DMS53 treated with DMSO at 0.1 percent for 48 hours (cell line): Measurements from ENCODE around the gene STXBP2.

Experiments
- DNase-seq: peaks from one replicate; lab custom pipeline; 2025; ENCODE audit not compliant: unreplicated experiment; lab: John Stamatoyannopoulos, UW

STXBP2 gene

DNA sequence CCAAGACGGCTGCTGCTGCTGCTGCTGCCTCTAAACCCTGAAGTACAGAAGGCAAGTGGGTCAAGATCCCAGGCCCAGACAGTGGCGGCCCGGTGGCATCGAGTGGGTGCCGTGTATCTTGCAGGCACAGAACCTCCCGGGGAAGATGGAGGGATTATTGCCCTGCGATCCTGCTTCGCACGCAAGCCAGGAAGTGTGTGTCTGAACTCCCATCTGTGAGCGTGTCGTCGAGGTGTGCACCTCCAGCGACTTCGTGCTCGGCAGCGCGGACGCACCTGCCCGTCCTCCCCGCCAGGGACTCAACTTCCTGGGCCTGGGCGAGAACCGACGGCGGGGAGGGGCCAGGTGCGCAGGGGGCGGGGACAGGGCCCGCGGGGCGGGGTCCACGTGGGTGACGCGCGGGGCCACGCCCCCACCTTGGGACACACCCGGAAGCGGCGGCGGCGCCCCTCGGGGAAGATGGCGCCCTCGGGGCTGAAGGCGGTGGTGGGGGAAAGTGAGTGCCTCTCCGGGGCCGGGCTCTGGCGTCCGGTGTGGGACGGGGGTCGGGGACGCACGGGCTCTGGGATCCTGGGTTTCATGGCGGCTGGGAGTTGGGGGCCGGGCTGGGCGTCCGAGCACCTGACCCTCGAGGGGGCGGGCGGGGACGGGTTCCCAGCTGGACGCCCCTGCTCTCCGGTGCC lies at the start of gene STXBP2:
STXBP2 (plus strand) TSS at position 420 of the 683 bp plus-strand sequence; CDS start at position 460, 40 bp downstream.
- DNase-seq, result peak; percentile 42

DNA sequence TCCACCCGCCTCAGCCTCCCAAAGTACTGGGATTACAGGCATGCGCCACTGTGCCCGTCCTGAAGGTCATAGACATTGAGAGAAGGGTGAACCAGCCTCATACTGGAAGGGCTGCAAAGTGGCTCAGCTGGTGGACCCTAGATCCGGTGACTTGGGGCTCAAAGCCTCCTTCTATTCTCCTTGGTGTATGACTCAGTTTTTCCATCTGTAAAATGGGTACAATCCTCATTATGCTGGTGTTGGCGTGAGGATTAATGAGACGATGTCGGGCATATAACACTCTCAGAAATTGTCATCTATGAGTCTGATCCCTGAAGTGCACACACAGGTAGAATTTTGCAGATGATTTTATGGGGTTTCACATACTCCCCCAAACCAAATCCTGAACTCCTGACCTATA lies 47.1 kb upstream of the STXBP2 start:
- DNase-seq, result no peak

DNA sequence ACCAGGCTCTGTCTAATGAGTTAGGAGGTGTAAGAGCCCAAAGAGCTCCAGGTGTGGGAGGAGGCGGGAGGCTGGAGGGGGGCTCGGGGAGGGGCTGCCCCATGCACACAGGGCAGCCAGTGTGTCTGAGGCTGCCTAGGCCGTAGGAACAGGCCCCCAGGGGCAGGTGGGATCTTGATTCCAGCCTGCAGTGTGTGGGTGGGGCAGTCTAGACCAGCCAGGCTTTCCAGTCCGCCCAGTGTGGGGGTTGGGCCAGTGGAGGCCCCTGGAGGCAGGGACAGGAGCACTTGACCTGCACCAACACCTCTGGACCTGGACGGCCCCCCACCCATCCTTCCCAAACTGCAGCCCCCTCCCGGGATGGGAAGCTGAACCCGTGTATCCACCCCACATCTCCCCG lies 46.7 kb upstream of the STXBP2 start:
- DNase-seq, result no peak

DNA sequence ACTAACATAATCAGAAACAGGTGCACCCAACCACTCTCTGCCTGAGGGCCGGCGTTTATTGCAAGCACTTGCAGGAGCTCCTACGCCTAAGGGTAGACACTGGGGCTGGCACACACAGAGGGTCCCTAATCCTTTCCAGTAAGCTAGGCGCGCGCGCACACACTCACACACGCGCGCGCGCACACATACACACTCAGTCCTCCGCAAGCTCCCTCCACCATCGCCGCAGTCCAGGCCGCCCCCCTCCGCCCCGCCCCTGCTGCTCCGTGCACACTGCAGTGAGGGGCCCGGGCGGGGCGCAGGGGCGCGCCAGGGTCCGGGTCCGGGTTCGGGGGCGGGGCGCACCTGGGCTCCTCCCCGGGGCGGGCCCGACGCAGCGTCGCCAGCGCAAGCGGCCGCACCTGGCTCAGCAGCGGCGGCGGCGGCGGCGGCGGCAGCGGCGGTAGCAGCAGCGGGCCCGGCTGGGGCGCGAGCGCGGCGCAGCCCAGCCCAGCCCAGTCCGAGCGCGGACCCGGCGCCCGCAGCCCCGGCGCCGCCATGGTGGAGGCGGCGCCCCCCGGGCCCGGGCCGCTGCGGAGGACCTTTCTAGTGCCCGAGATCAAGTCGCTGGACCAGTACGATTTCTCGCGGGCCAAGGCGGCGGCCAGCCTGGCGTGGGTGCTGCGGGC lies 41.3 kb upstream of the STXBP2 start, which contains the start of gene CAMSAP3:
CAMSAP3 (plus strand) TSS at position 398 of the 668 bp plus-strand sequence; CDS start at position 538, 140 bp downstream.
- peak; percentile 7 for DNase-seq

DNA sequence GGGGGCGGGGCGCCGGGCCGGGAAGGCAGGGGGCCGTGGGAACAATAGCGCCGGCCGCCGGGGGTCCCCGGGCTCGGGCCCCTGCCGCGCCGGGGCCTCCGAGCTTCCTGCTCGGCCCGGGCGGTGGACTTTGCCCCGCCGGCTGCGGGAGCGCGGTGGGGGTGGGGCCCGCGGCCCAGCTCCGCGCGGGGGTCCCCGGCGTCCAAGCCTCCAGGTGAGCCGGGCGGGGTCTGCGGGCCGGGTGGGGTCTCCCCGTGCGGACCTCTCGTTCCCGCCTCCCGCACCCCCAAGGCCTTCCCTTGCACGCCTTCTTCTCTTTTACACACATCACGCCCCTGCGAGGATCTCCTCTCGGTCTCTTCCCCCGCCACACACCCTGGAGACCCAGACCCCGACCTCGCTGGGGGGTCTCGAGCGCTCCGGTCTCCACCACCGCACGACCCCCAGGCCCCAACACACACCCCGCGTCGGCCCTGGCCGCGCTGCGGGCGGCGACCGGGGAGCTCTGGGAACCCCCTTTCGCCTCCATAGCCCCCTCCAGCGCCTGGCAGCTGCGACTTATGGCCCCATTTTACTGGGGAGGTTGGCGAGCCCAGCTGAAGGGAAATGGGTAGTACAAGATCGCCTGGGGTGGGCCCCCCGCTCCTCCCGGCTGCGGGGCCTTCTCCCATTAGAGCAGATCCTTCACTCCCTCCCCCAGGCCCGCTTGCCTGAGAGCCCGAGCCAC lies 40.5 kb upstream of the STXBP2 start:
- DNase-seq, result no peak

DNA sequence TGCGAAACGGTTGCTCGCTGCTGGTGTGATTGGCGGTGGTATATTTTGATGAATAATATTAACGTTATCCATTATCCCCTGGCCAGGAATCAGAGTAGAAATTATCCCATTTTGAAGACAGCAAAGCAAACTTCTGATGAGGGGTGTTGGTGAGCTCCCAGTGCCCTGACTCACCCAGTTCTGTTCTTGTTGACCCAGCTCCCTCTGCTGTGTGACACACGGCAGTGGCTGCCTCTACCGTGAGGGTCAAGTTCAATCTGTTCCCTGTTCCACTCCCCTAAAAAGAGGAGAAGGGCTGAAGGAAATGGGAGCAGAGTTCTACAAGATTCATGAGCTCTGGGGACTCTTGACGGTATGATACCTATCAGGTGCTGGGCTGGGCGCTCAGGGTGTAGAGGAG lies 39.2 kb upstream of the STXBP2 start:
- DNase-seq, result no peak

DNA sequence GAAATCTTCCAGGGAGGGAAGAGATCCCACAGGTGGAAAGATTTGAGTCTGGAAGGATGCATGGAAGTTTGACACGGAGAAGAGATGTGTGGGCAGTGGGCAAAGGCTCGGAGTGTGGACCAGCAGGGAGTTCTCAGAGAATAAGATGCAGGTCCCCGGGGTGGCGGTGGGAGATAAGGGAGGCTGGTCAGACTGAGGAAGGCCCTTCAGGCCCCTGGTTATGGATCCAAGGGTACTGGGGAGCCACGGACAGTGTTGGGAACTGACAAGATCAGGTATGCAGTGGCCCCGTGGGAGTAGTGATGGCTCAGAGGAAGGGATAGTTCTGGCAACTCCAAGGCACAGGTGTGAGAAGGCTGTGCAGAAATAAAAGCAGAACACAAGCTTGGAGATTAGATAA lies 38.7 kb upstream of the STXBP2 start:
- DNase-seq, result no peak

DNA sequence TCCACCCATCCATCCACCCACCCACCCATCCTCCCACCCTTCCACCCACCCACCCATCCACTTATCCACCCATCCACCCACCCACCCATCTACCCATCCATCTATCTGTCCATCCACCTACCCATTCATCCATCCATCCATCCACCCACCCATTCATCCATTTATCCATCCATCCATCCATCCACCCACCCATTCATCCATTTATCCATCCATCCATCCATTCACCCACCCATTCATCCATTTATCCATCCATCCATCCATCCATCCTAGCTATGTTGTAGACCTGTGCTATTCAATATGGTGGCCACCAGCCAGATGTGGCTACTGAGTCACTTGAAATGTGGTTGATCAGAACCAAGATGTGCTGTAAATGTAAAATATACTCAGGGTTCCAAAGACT lies 36.2 kb upstream of the STXBP2 start:
- DNase-seq, result no peak

DNA sequence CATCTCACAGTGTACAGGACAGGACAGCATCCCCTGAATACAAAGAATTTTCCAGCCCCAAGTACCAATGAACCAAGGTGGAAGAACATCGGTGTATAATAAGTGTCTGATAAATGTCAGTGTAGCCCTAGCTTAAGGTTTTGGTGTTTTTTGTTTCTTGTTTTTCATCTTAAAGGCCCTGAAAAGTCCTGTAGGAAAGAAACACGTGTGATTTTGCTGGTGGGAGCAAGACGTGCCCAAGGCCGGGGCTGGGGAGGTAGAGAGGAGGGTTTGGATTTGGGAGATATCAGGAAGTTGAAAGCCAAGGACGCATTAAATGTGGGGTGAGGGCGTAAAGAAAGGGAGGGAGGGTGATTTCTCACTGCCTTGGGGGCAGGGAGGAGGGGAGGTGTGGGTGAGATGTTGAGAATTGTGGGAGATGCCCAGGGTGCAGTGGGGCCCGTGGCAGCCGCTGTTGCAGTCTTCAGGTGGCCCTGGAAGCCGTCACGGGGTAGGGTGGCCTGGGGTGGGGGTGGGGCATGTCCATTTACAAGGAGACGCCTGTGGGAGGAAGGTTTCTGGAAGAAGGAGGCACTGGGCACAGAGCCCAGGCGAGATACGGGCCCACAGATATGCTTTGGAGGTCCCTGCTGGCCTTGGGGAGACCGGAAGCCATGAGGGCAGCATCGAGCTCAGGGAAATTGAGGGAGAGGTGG lies 34.5 kb upstream of the STXBP2 start:
- DNase-seq, result no peak

DNA sequence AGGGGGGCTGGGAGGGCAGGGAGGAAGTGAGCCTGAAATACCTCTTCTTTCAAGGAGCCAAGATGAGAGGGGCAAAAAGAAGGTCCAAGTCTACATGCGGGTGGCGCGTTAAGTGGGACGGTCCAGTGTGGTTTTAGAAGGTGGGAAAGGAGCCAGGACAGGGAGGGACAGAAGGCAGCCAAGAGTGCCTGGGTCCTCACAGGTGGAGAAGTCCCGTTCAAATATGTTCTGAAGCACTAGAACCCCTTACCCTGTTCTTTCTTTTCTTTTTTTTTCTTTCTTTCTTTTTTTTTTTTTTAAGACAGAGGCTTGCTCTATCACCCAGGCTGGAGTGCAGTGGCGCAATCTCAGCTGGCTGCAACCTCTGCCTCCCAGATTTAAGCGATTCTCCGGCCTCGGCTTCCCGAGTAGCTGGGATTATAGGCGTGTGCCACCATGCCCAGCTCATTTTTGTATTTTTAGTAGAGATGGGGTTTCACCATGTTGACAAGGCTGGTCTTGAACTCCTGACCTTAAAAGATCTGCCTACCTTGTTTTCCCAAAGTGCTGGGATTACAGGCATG lies 33.9 kb upstream of the STXBP2 start:
- no peak for DNase-seq

DNA sequence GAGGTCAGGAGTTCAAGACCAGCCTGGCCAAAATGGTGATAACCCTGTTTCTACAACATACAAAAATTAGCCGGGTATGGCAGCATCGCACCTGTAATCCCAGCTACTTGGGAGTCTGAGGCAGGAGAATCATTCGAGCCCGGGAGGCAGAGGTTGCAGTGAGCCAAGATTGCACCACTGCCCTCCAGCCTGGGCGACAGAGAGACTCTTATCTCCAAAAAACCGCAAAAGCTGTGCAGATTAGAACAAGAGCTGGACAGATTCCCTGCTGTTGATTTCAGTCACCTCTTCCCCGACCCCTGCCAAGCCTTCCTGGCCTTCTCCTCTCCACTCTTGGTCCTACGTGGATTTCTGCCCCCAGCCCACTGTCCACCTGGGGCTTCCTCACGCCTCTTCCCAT lies 33.0 kb upstream of the STXBP2 start:
- no peak for DNase-seq

DNA sequence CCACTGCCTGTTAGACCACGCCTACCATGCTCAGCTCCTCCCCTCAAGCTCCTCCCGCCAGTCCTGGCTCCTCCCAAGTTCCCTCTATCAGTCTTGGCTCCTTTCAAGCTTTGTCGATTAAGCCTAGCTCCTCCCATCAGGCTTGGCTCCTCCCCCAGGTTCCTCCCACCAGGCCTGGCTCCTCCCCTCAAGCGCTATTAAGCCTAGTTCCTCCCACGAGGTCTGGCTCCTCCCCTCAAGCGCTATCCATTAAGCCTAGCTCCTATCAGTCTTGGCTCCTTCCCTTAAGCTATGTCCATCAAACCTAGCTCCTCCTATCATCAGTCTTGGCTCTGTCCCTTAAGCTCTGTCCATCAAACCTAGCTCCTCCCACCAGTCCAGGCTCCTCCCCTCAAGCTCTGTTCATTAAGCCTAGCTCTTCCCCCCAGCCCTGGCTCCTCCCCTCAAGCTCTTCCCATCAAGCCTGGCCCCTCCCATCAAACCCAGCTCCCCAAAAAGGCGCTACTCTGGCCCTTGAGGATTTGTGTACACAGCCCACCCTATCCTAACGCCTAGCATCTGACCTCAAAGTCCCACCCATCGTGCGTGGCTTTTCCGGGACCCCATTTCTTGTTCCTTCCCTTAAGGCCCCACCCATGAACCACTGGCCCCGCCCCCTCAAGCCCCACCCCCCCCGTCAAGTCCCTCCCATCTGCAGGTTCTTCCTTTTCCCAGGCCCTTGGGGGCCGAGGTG lies 31.3 kb upstream of the STXBP2 start:
- DNase-seq, result no peak

DNA sequence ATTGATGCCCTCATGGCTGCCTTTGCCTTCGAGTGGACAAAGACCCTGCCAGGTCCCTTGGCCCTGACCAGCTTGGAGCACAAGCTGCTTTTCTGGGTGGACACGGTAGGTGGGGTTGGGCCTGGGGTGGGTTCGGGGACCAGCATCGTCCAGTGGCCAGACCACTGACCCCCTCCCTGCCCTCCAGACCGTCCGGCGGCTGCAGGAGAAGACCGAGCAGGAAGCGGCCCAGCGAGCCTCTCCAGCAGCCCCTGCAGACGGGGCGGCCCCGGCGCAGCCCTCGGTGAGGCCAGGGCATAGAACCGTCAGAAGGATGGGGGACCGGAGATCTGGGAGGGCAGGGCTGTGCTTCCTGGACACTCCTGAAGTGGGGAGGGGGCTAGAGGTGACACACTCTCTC lies 30.6 kb upstream of the STXBP2 start:
- no peak for DNase-seq

DNA sequence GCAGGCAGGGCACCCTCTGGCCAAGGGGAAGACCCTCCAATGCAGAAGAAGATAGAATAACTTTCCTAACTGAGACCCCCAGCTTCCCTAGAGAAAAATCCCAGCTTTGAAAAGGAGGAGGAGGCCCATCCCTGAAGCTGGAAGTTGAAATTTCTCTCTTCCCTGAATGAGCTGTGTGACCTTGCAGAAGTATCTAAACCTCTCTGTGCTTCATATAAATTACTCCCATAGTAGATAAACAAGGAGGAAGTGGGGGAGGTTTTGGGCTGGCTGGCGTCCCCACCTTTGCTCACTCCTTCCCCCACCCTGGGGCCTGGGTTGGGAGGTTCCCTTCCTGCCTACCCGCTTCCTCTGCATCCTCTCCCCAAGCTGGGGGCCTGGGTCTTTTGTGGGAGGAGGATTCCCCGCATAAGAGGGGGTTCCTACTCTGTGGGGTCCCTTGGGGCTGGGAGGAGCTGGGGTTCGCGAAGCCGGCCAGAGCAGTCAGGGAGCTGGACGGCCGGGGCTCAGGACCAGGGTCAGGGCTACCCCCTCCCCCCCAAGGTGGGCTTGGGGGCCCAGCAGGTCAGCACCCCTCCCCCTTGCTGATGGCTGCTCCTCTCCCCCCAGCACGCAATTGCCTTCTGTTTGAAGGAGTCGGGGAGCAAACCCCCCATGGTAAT lies 29.6 kb upstream of the STXBP2 start:
- DNase-seq, result no peak

DNA sequence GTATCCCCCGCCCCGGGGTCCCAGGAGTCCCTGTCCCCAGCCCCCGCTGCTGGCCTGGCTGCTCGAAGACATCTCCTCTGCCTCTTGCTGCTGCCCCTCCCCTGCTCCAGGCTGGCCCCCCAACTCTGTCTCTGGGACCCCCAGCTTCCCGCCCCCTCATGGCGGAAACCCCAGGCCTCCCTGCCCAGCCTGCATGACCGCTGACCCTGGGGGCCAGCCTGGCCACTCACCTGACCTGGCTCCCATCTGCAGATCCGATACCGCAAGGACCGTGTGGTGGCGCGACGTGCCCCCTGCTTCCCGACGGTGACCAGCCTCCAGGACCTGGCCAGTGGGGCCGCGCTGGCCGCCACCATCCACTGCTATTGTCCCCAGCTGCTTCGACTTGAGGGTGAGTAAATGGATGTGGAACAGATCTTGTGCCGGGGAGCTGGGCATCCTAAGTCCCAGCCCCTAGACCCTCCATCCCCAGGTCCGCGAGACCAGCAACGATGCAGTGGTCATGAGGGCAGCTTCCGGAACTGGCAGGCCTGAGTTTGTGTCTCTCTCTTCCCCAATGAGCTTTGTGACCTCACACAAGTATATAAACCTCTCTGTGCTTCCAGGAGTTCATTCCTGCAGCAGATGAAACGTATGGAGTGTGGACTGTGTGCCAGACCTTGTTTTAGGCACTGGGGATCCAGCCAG lies 28.9 kb upstream of the STXBP2 start:
- DNase-seq, result no peak

DNA sequence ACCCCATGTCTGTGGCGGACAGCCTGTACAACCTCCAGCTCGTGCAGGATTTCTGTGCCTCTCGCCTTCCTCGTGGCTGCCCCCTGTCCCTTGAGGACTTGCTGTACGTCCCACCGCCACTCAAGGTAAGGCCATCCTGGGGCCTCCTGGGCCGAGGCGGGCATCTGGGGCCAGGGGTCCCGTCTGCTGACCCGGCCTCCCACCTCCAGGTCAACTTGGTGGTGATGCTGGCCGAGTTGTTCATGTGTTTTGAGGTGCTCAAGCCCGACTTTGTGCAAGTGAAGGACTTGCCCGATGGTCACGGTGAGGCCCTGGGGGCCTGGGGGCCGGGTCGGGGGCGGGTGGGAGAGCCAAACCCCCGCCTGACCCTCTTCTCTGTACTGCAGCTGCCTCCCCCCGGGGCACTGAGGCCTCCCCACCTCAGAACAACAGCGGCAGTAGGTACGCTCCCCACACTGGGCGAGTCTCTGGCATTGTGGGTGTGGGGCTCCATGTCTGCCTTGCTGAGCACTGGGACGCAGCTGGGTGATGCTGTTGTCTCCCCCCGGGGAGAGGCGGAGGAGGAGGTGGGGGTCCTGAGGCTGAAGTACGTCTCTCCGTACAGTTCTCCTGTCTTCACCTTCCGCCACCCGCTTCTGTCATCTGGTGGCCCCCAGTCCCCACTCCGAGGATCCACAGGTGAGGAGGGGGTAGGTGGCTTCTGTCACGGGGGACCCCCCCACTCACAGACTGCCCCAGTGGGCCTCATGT lies 26.2 kb upstream of the STXBP2 start:
- DNase-seq, result no peak

DNA sequence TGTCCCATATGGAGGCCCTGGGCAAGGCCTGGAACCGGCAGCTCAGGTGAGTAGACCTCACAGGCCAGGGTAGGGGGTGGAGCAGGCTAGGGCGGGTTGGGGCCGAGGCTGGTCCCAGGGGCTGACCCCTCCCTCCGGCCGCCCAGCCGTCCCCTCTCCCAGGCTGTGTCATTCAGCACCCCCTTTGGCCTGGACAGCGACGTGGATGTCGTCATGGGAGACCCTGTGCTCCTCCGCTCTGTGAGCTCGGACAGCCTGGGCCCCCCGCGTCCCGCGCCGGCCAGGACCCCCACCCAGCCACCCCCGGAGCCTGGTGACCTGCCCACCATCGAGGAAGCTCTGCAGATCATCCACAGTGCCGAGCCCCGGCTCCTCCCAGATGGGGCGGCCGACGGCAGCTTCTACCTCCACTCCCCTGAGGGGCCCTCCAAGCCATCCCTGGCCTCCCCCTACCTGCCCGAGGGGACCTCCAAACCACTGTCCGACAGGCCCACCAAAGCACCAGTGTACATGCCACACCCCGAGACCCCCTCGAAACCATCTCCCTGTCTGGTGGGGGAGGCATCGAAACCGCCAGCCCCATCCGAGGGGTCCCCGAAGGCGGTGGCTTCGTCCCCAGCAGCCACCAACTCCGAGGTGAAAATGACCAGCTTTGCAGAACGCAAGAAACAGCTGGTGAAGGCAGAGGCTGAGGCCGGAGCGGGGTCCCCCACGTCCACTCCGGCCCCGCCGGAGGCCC lies 25.2 kb upstream of the STXBP2 start:
- DNase-seq, result no peak
